IPS-18a (cell line): ENCODE results near the gene CDH2.

Experiments used
- H3K27ac ChIP-seq: one replicate; pipeline ENCODE4 v1.5.1; 2013; ENCODE audit warnings: low read length
- H3K27me3 ChIP-seq: one replicate; pipeline ENCODE4 v1.6.1; 2013; ENCODE audit warnings: mild to moderate bottlenecking, low read length; ENCODE audit not compliant: control insufficient read depth, insufficient read depth
- H3K36me3 ChIP-seq: one replicate; pipeline ENCODE4 v1.6.1; 2013; ENCODE audit warnings: low read depth, low read length; ENCODE audit not compliant: control insufficient read depth
- H3K4me1 ChIP-seq: one replicate; pipeline ENCODE4 v1.6.1; 2013; ENCODE audit warnings: low read depth, low read length; ENCODE audit not compliant: control insufficient read depth
- H3K4me3 ChIP-seq: one replicate; pipeline ENCODE4 v1.5.1; 2013; ENCODE audit warnings: low read length
- H3K9ac ChIP-seq: one replicate; pipeline ENCODE4 v1.6.1; 2013; ENCODE audit warnings: mild to moderate bottlenecking, low read length, moderate library complexity
- H3K9me3 ChIP-seq: one replicate; pipeline ENCODE4 v1.6.1; 2013; ENCODE audit warnings: low read depth, low read length; ENCODE audit not compliant: control insufficient read depth

Gene CDH2

GRCh38 chr18:28108814-28109213, 68.1 kb downstream of the CDH2 start:
- Histone ChIP-seq H3K4me3 (no peak overlapping the region), H3K36me3 (no peaks in the 10 kb centered on the region), H3K4me1 (peaks cover 13% of the 10 kb centered on the region), H3K9ac (no peak overlapping the region), H3K9me3 (no peaks in the 10 kb centered on the region), H3K27ac (no peak overlapping the region), H3K27me3 (no peaks in the 10 kb centered on the region)

GRCh38 chr18:28108254-28108653, 68.7 kb downstream of the CDH2 start:
- Histone ChIP-seq H3K9ac (no peak overlapping the region), H3K27me3 (no peaks in the 10 kb centered on the region), H3K36me3 (no peaks in the 10 kb centered on the region), H3K4me3 (no peak overlapping the region), H3K4me1 (peaks cover 13% of the 10 kb centered on the region), H3K9me3 (no peaks in the 10 kb centered on the region), H3K27ac (no peak overlapping the region)

- Histone ChIP-seq H3K9me3 (no peaks in the 10 kb centered on the region), H3K27ac (no peak overlapping the region), H3K27me3 (no peaks in the 10 kb centered on the region), H3K36me3 (no peaks in the 10 kb centered on the region), H3K4me1 (no peaks in the 10 kb centered on the region), H3K4me3 (no peak overlapping the region), H3K9ac (no peak overlapping the region)
Observed at GRCh38 chr18:28099237-28099636, 77.7 kb downstream of the CDH2 start.

GRCh38 chr18:28095631-28096030, 81.3 kb downstream of the CDH2 start:
- no peak overlapping the region for H3K27ac ChIP-seq
- H3K36me3 ChIP-seq, result no peaks in the 10 kb centered on the region

GRCh38 chr18:28095041-28095440, 81.9 kb downstream of the CDH2 start:
- Histone ChIP-seq H3K9me3 (no peaks in the 10 kb centered on the region), H3K9ac (no peak overlapping the region), H3K27ac (no peak overlapping the region), H3K4me1 (no peaks in the 10 kb centered on the region), H3K4me3 (no peak overlapping the region), H3K36me3 (no peaks in the 10 kb centered on the region), H3K27me3 (peaks cover 14% of the 10 kb centered on the region)

More at GRCh38 chr18:28095631-28096030, 81.3 kb downstream of the CDH2 start:
- Histone ChIP-seq H3K9me3 (no peaks in the 10 kb centered on the region), H3K9ac (no peak overlapping the region), H3K27me3 (peaks cover 8% of the 10 kb centered on the region), H3K4me3 (no peak overlapping the region), H3K4me1 (no peaks in the 10 kb centered on the region)

- Histone ChIP-seq H3K27me3 (peaks cover 53% of the 10 kb centered on the region), H3K4me3 (no peak overlapping the region), H3K27ac (no peak overlapping the region), H3K4me1 (peaks cover 24% of the 10 kb centered on the region), H3K9me3 (no peaks in the 10 kb centered on the region), H3K36me3 (no peaks in the 10 kb centered on the region), H3K9ac (no peak overlapping the region)
Observed at GRCh38 chr18:28091197-28091596, 85.7 kb downstream of the CDH2 start.

- Histone ChIP-seq H3K36me3 (no peaks in the 10 kb centered on the region), H3K4me1 (peaks cover 26% of the 10 kb centered on the region), H3K9ac (no peak overlapping the region), H3K9me3 (no peaks in the 10 kb centered on the region), H3K4me3 (no peak overlapping the region), H3K27ac (no peak overlapping the region), H3K27me3 (peaks cover 53% of the 10 kb centered on the region)
Observed at GRCh38 chr18:28088477-28088876, 88.5 kb downstream of the CDH2 start.

GRCh38 chr18:28086670-28087552, 90.0 kb downstream of the CDH2 start:
- Histone ChIP-seq H3K4me3 (no peak overlapping the region), H3K9me3 (no peaks in the 10 kb centered on the region), H3K9ac (no peak overlapping the region), H3K36me3 (no peaks in the 10 kb centered on the region), H3K27ac (no peak overlapping the region), H3K27me3 (peaks cover 53% of the 10 kb centered on the region), H3K4me1 (peaks cover 26% of the 10 kb centered on the region)

- Histone ChIP-seq H3K4me1 (peaks cover 12% of the 10 kb centered on the region), H3K9me3 (no peaks in the 10 kb centered on the region), H3K36me3 (no peaks in the 10 kb centered on the region), H3K9ac (no peak overlapping the region), H3K27ac (no peak overlapping the region), H3K27me3 (peaks cover 4% of the 10 kb centered on the region), H3K4me3 (no peak overlapping the region)
Observed at GRCh38 chr18:28081516-28081915, 95.4 kb downstream of the CDH2 start.

GRCh38 chr18:28080876-28081300, 96.0 kb downstream of the CDH2 start:
- no peaks in the 10 kb centered on the region for H3K36me3 ChIP-seq
- peaks cover 8% of the 10 kb centered on the region for H3K4me1 ChIP-seq
- no peaks in the 10 kb centered on the region for H3K9me3 ChIP-seq
- H3K27ac ChIP-seq, result no peak overlapping the region
- no peaks in the 10 kb centered on the region for H3K27me3 ChIP-seq
- H3K9ac ChIP-seq, result no peak overlapping the region
- H3K4me3 ChIP-seq, result no peak overlapping the region

- peaks cover 8% of the 10 kb centered on the region for H3K4me1 ChIP-seq
- no peaks in the 10 kb centered on the region for H3K9me3 ChIP-seq
- H3K4me3 ChIP-seq, result no peak overlapping the region
Observed at GRCh38 chr18:28079883-28080282, 97.0 kb downstream of the CDH2 start.

GRCh38 chr18:28078849-28079248, 98.1 kb downstream of the CDH2 start:
- Histone ChIP-seq H3K27me3 (no peaks in the 10 kb centered on the region), H3K4me3 (no peak overlapping the region), H3K36me3 (no peaks in the 10 kb centered on the region), H3K9ac (no peak overlapping the region), H3K4me1 (peaks cover 8% of the 10 kb centered on the region), H3K9me3 (no peaks in the 10 kb centered on the region), H3K27ac (no peak overlapping the region)

More at GRCh38 chr18:28079883-28080282, 97.0 kb downstream of the CDH2 start:
- no peak overlapping the region for H3K27ac ChIP-seq
- H3K36me3 ChIP-seq, result no peaks in the 10 kb centered on the region
- H3K27me3 ChIP-seq, result no peaks in the 10 kb centered on the region
- no peak overlapping the region for H3K9ac ChIP-seq
